GM12892 (cell line): ENCODE data around the gene TM4SF20.

Experiments used
- POLR2A ChIP-seq: IDR thresholded peaks from 2 replicates; pipeline ENCODE4 v1.6.1; 2011; ENCODE audit warnings: low read depth, low read length, control low read depth
- POLR2AphosphoS5 ChIP-seq: IDR thresholded peaks from 2 replicates; pipeline ENCODE4 v1.6.1; 2011; ENCODE audit warnings: low read depth, low read length, control low read depth
- TAF1 ChIP-seq: IDR thresholded peaks from 2 replicates; pipeline ENCODE4 v1.6.1; 2011; ENCODE audit warnings: low read depth, mild to moderate bottlenecking, control low read depth, low read length, borderline replicate concordance

DNA sequence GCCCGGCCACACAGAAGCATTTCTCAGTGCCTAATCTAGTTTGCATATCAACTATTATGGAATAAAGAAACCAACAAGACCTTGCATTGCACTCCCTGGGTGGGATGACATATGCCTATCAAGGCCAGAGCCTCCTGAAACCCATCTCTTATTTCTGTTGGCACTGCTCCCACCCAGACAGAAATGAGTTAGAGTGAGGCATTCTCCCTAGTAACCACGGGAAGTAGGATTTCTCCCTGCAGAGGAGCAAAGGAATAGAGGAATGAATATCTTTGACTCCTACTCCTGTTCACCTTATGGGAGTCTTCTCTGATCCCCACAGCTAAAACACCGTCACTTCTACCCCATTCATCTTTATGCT is 32.9 kb upstream of the TM4SF20 start:
- TF ChIP-seq POLR2AphosphoS5 (no peak), POLR2A (no peak), TAF1 (no peak)
